Renal pelvis (tissue), 4 donors: ENCODE data around the gene SLC52A3. TPM values are rescaled to one million over a fixed set of nuclear protein-coding genes. Genes with fewer than 3 reads are reported as not detected.
A peak's percentile ranks its signal among the peaks of the same experiment; 100 is the strongest.

Experiments used
- DNase-seq: peaks from one replicate; pipeline ENCODE4 v3.0.0-alpha.2; 2013
- polyA plus RNA-seq, 3 donors: library from polyadenylated mRNA; unstranded; fragments of 120-200 nt; gene quantifications; one replicate each; pipeline ENCODE4 v1.2.1, GENCODE V29; 2013; ENCODE audit not compliant: insufficient read length in 3 of 3

The SLC52A3 gene
- polyA plus RNA-seq, 3 donors = 4.1 to 5.9 (median 4.3) TPM

DNA sequence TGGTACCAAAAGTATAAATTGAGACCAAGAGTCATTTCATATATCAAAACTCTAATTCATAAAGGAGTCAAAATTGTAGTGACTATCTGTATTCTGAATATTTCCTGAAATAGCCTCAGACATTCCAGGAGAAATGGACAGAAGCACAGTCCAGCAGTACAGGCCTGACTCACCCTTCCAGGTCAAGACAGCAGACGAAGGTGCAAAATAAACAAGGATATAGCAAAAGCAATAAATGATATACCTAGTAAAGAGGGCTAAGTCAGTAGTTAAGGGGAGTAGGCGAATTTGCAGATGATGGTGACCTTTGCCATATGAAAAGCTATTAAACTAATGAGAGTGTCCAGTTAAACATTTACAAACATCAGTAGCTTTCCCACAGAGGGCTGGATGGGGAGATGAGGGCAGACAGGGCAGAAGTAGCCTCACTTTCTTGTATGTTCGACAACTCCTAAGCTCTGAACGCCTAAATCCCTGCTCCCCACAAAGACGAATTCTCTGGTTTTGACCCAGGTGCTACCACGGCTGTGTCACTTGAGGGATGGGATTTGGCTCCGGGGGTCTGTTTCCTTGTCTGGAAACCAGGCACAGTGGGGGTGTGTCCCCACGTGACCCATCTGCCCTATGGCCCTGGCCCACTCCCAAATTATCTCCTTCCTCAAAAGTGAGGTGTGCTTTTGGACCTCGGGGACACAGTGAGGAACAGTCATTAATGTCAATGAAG lies 3.6 kb upstream of the SLC52A3 start:
- DNase-seq = no peak

DNA sequence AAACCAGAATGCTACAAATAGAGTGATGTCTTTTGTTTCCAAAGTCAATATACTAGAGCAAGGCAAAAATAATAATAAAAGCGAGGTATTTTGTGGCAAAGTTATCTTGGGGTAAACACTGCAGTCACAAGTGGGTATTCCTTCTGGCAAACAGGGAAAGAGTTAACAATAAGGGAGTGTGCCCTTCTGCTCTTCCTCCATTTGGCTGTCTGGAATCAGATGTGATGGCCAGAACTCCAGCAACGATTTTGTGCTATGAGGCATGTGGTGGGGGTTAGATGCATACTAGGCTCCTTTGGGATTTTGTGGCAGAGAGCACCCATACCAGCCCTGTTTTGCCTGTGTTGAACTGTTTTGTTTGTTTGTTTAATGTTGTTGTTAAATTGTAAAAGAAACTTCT lies 2.4 kb upstream of the SLC52A3 start:
- DNase-seq = no peak

DNA sequence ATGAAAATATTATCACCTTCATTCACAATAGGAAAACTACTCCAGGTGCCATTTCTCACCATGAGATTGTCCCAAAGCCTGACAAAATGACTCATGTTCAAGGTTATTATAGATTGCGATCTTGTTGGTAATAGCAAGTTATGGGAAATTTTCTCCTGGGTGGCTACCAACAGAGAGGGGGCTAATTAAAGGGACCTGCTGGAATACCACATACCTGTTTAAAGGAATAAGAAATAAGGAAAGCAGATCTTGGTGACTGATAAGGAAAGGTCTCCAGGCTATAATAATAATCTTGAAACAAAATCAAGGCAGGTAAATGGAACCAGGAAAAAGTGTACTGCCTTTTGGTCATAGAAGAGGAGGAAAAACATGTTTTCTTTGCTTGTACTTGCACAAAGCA lies 1.4 kb downstream of the SLC52A3 start:
- DNase-seq = no peak

DNA sequence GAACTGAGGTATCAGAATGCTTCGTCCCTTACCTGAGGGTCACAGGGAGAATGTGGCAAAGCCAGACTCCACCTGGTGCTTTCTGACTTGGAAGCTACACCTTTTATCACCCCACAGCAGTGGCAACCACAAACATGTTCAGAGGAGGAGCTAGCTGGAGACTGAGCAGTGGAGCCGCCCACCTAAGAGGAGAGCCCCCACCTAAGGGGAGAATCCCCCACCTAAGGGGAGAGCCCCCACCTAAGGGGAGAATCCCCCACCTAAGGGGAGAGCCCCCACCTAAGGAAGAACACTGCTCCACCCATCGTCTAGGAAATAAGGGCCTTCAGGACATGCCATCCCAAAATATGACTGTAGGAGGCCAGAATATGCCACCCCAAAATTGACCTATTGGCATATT lies 4.0 kb downstream of the SLC52A3 start:
- no peak for DNase-seq

DNA sequence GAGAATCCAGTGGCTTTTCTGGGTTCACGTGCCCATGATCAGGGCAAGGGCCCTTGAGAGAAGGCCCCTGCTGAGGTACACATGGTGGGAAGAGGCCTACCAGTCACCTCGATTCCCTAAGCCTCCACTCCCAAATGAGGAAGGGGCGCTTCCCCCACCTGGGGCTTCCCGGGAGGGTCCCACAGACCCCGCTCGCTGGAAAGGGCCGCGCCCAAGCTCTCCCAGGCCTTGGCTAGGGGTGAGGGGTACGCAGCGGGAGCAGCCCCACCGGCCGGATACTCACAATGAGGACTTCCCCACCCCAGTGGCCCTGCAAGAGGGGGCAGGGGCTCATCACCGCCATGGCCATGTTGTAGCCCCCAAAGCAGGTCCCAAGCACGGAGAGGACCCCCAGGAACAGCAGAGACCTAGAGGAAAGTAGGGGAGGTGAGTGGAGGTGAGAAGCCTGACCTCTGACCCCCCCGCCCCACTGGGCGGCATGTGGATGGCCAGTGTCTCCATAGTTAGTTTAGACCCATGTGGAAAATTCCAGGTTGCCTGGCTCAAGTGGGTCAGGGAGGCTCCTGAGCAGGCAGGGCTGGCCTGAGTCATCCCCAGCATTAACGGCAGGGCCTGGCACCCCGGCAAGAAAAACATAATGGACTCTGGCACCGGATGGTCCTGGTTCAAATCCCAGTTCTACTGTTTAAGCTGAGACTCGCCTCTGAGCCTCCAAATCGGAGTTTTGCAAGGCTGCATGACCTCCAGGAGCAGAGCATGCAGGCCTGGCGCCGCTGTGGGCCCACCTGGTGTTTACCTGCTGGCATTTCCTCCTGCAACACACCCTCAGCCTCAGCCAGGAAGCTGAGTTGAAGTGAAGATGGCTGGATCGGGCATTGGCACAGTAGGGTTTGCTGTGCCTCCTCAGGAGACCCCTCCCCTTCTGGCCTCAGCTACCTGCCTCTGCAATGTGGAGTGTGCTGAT lies 6.6 kb downstream of the SLC52A3 start:
- DNase-seq = no peak

DNA sequence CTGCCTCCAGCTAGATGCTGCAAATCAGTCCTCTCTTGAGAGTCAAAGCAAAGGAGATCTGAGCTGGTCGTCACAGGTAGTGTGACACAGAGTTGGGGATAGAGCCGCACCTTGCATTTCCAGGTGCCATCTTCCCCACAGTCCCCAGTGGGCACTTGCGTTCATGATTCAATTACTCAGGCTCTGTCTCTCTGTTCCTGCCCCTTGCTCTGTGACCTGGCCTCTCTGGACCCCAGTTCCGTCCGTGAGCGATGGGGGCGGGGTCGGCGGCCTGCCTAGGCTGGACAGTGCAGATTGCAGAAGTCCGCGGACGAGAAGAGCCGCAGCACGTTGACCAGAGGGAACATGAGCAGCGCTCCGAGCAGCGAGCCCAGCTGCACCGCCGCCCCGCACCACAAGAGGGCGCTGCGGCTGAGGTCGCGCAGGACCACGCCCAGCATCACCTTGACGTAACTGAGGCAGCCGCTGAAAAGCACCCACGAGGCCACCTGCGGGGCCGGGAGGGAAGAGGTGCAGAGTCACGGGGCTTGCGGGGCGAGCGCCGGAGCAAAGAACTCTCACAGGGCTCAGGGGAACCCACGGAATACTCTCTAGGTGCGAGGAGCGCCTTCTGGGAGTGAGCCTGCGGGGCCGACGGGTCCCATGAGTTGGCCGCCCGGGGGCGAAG lies 7.4 kb downstream of the SLC52A3 start:
- no peak for DNase-seq

DNA sequence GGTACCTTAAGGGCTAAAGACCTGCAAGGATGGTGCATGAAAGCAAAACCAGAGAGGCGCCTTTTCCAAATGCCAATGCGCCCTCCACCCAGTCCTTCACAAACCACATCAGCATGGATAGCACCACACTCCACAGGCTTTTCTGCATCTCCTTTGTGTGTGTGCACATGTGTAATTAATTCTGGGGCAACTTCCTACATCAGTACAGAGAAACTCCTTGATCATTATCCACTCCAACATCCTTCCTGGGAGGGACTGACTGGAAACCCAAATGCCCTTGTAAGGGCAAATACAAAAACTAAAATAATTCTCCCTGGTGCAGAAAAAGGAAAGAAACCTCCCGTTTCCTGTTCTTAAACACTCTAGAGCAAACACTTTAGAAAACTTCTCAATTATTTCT lies 10.8 kb downstream of the SLC52A3 start:
- DNase-seq = no peak

DNA sequence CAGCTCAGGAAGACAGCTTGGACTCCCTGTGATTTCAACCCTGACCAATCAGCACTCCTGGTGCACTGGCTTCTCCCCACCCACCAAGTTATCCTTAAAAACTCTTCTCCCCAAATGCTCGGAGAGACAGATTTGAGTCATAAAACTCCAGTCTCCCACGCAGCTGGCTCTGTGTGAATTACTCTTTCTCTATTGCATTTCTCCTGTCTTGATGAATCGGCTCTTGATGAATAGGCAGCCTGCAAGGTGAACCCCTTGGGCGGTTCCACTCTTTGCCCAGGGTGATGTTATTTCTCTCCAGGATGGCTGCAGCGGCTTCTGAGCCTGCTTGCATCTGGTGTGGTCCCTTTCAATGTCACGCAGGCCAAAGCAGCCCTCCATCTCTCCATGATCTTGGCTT lies 12.4 kb downstream of the SLC52A3 start:
- peak; percentile 73 for DNase-seq

DNA sequence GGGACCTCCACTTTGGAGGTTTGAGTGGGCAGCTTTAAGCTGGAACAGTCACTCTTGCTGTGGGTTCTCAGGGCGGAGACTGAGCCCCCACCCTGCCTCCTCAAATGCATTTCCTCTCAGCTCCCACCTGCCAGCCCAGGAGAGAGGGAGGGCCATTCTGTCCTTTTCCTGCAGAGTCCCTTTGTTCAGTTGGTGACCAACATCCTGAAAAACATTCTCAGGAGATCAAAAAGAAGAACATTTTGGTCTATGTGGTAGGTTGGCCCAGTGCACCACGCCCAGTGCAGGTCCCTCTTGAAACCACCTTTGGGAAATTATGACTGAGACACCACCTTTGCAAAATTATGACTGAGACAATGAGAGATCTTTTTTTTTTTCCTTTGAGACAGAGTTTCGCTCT lies 13.4 kb downstream of the SLC52A3 start:
- DNase-seq = no peak

DNA sequence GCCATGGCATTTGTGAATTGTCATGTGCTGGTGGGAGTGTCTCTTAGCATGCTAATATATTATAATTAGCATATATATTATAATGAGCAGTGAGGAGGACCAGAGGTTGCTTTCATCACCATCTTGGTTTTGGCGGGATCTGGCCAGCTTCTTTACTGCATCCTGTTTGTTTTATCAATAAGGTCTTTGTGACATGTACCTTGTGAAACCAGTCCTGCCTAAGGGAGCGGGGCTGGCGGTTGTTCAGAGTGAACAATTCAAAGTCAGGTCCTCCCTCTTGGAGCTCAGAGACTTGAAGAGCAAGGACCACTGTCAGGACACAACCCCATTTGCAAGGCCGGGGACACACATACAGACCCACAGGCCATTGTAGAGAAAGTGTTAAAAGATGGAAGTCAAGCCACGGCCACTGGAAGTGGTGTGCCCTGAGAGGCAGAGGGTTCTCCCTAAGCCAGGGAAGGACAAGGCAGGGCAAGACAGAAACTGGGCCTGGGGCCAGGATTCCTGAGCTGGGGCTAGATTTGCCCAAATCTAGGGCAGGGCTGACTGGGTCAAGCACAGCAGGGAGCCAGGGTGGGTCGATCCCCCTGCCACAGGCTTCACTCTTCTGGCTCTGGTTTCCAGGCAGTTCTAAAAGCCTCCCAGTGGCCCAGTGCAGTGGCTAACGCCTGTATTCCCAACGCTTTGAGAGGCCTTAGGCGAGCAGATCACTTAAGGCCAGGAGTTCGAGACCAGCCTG lies 14.2 kb downstream of the SLC52A3 start:
- no peak for DNase-seq

DNA sequence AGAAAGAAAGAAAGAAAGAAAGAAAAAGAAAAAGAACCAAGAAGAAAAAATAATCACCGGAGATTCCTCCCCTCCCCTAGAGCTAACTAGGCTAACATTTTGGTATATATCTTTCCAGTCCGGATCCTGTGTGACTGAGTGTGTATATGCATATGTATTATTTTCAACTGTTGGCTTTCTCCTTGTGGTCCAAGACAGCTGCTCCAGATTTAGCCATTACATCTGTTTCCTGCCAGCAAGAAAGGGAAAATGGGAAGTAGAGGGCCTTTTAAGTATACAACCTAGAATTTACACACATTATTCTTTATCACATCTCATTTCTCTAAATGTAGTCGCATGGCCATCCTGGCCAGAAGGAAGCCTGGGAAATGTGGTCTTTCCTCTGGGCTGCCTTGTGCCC lies 15.2 kb downstream of the SLC52A3 start:
- no peak for DNase-seq

DNA sequence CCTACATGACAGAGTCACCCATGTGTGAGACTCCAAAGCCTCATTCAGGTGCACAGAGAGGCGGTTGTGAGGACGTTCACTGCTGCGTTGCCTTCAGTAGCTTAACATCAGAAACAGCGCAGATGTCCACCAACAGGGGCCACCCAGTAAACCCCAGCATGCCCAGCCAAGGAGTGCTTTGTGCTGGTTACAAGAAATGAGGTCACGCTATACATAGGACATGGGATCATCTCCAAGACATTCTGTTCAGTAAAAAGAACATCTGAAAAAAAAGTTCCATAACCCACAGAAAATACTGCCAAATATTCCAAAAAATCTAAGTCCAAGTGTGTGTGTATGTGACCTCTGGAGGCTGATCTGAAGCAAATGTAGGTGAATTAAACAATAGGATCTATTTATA lies 16.0 kb downstream of the SLC52A3 start:
- DNase-seq = no peak

DNA sequence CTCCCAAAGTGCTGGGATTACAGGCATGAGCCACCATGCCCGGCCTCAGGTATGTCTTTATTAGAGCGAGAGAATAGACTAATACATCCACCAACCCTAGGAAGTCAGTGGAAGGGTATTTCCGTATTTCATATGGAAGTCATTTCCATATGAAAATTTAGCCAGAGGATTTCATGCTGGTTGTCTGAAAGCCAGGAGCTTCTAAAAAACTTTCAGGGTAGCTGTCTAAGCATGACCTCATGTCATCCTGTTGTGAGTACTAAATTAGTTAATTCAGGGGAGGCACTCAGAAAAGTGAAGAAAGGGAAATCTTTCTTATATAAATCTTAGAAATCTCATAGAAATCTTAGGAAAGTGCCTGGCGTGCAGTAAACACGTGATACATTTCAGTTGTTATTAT lies 16.5 kb downstream of the SLC52A3 start:
- no peak for DNase-seq

DNA sequence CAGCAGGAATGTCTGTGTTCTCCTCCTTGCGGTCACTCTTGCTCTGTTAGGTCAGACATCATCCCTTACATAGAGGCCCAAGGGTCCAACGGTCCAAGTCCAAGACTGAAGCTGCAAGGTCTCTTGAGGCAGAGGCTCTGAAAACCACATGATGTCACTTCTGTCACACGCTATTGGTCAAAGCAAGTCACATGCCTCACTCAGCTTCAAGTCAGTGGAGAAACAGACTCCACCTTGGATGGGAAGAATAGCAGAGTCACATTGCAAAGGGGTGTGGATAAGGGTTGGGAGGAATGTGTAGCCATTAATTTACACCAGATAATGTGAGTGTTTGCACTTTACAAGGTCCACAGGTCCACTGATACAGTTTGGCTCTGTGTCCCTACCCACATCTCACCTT lies 17.5 kb downstream of the SLC52A3 start:
- DNase-seq = no peak

DNA sequence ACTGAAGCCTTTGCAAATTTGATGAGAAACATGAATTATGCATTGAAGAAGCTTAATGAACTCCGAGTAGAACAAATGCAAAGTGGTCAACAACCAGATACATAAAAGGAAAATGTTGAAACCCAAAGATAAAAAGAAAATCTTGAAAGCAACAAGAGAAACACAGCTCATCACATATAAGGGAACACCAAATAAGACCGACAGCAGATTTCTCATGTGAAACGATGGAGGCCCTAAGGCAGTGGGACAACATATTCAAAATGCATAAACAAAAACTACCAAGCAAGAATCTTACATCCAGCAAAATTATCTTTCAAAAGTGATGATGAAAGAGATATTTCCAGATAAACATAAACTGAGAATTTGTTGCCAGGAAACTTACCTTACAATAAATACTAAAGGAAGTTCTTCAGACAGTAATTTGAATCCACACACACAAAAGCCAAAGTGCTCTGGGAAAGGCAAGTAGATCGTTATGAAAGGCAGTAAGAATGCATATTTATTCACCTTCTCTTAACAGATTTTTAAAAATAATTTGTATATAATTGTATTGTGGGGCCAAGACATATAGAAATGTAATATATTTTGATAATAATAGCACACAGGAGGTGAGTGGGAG lies 22.5 kb downstream of the SLC52A3 start:
- no peak for DNase-seq

DNA sequence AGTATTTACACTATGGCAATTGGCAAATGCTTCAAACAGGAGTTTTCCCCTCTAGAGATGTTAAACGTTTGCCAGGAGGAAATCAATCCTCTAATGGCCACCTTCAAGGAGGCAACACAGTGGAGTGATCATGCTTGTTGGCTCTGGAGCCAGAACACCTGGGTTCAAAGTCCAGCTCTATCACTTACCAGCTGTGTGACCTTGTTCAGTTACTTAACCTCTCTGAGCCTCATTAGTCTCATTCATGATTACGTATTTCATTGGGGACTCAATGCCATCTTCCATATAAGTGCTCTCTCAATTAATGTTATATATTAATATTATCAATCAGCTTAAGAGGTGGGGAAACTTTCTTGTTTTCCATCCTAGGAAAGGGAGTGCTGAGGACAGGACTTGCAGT lies 26.1 kb downstream of the SLC52A3 start:
- DNase-seq = no peak

DNA sequence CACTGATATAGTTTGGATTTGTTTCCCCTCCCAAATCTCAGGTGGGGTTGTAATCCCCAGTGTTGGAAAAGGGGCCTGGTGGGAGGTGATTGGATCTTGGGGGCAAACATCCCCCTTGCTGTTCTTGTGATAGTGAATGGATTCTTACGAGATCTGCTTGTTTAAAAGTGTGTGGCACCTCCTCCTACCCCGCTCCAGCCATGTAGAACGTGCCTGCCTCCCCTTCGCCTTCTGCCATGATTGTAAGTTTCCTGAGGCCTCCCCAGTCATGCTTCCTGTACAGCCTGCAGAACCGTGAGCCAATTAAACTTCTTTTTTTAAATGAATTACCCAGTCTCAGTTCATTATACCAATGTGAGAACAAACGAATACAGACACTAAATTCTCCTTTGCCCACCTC lies 26.7 kb downstream of the SLC52A3 start:
- DNase-seq = no peak

DNA sequence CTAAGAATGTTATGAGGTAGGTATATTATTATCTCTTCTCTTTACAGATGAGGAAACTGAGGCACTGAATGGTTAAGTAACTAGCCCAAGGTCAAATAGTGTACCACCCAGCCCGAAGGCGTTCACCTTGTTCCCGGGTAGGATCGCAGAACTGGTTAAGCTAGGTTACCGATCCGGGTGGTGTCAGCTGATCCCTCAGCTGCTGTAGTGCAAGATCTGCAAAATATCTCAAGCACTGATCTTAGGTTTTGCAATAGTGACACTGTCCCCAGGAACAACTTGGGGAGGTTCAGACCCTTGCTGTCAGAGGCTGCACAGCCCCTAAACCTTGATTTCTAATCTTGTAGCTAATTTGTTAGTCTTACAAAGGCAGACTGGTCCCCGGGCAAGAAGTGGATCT lies 28.1 kb downstream of the SLC52A3 start:
- DNase-seq = no peak

DNA sequence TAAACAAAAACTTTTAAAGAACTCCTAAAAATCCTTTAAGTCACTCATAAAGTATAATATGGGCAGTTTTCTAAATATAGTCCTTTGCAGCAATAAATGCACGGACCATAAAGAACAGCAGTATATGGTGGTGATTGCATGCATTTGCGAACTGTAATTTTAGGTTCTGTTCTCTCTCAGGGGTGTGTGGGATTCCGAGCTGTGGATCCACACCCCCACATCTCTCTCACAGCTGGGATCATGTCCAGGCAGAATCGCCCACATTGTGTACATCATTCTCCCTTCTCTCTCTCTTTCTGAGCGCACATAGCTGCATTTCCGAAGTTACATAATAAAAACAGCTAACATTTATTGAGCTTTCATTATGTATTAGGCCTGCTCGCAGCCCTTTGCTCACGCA lies 28.6 kb downstream of the SLC52A3 start:
- DNase-seq = no peak

DNA sequence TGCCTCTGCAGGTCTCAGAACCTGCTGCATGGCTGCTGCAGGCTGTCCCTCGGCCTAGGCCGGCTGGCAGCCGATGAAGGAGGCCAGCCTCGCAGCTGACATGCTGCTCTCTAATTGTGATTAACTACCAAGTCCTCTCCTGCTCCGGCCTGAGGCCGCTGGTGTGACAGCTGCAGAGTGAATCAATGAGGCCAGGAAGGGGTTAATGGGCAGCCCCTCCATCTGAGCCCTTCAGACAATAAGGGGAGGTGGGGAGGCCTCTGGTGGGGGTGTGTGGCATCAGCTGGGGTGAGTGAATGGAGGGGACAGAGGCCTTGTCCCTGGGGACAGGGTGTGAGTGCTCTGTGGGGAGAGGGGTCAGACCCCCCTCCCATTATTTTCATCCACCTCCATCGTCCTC lies 34.4 kb downstream of the SLC52A3 start:
- DNase-seq = no peak

DNA sequence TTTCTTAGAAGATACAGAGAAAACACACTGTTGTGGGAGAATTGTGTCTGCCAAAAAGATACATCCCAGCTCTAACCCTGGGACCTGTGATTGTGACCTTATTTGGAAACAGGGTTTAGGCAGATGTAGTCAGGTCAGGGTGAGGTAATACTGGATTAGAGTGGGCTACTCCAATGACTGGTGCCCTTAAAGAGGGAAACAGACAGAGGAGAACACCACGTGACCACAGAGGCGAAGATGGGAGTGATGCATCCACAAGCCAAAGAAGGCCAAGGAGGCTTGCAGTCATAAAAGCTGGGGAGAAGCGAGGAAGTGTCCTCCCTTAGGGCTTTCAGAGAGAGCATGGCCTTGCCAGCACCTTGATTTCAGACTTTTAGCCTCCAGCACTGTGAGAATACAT lies 35.6 kb downstream of the SLC52A3 start:
- no peak for DNase-seq
